GM23338 (cell line): ENCODE results near the gene RPH3AL.

Experiments used
- CREB1 ChIP-seq: fragments of 250-450 bp; sonication (Bioruptor Pico); IDR thresholded peaks from 2 replicates; pipeline ENCODE4 v1.5.0; 2020; ENCODE audit warnings: low read depth, mild to moderate bottlenecking, moderate library complexity
- EZH2 ChIP-seq: fragments of 200-600 bp; sonication (generic); IDR thresholded peaks from one replicate; pipeline ENCODE4 v1.8.0; 2017; ENCODE audit warnings: antibody characterized with exemption, mild to moderate bottlenecking, low read depth; ENCODE audit not compliant: unreplicated experiment
- EZH2phosphoT487 ChIP-seq: fragments of 200-600 bp; sonication (generic); IDR thresholded peaks from one replicate; pipeline ENCODE4 v1.8.1; 2018; ENCODE audit warnings: antibody characterized with exemption; ENCODE audit not compliant: unreplicated experiment
- JUNB ChIP-seq: IDR thresholded peaks from one replicate; pipeline ENCODE4 v1.6.1; 2016; ENCODE audit warnings: antibody characterized with exemption; ENCODE audit not compliant: unreplicated experiment
- POLR2AphosphoS5 ChIP-seq: IDR thresholded peaks from 2 replicates; pipeline ENCODE4 v1.6.1; 2016; ENCODE audit warnings: antibody characterized with exemption, low read depth
- ZNF114 ChIP-seq: fragments of 250-450 bp; sonication (Bioruptor Pico); IDR thresholded peaks from 2 replicates; pipeline ENCODE4 v1.5.0; 2020; ENCODE audit warnings: mild to moderate bottlenecking, moderate library complexity
- TF ChIP-seq, protein P1 (sequence below), 2 experiments: fragments of 200-600 bp in 1 of 2; sonication (generic) in 1 of 2; conservative IDR thresholded peaks; 2 replicates each; pipeline versions ENCODE4 v1.5.1 to v1.6.1; 2016 to 2017; ENCODE audit warnings: antibody characterized with exemption in 2 of 2, low read depth in 2 of 2, mild to moderate bottlenecking in 2 of 2, moderate library complexity in 1 of 2
- TF ChIP-seq, protein P2 (sequence below): IDR thresholded peaks from one replicate; pipeline ENCODE4 v1.6.1; 2018; ENCODE audit warnings: antibody characterized with exemption; ENCODE audit not compliant: unreplicated experiment

DNA sequence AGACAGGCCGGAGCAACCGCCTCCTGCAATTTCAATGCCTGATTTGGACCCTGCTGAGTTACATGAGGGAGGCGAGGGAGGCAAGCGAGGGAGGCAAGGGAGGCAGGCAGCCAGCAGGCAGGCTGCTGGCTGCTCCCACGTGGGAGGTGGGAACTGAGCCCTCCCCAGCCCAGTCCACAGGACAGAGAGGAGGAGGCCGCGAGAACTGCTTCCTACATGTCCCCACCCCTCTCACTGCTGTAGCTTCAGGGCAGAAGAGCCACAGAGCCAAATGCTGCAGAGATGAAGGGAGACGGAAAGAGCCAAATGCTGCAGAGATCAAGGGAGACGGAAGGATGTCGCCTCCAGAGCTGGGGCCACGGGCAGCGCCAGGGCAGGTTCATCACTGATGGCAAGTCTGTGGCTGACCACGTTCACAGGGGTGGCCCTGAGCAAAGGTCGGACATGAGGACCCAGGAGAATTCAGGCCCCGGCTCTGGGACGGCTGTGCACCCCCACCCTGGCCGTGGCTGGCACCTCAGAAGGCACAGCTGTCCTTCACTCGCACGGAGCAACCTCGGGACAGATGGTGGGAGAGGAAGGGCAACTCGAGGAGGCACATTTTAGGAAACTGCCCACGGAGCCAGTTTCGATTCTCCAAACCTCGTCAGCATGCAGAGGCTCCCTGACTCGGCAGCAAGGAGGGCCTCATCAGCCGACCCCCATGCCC lies 21.5 kb downstream of the RPH3AL start:
- TF ChIP-seq, protein P1, sequence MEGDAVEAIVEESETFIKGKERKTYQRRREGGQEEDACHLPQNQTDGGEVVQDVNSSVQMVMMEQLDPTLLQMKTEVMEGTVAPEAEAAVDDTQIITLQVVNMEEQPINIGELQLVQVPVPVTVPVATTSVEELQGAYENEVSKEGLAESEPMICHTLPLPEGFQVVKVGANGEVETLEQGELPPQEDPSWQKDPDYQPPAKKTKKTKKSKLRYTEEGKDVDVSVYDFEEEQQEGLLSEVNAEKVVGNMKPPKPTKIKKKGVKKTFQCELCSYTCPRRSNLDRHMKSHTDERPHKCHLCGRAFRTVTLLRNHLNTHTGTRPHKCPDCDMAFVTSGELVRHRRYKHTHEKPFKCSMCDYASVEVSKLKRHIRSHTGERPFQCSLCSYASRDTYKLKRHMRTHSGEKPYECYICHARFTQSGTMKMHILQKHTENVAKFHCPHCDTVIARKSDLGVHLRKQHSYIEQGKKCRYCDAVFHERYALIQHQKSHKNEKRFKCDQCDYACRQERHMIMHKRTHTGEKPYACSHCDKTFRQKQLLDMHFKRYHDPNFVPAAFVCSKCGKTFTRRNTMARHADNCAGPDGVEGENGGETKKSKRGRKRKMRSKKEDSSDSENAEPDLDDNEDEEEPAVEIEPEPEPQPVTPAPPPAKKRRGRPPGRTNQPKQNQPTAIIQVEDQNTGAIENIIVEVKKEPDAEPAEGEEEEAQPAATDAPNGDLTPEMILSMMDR (conservative IDR thresholded peaks at IDR 0.05; ENCODE audit: low read depth in 2 of 2): no peak
- no peak for TF ChIP-seq EZH2phosphoT487
- TF ChIP-seq EZH2: no peak
- no peak for TF ChIP-seq POLR2AphosphoS5
- TF ChIP-seq JUNB: no peak
- TF ChIP-seq, protein P2, sequence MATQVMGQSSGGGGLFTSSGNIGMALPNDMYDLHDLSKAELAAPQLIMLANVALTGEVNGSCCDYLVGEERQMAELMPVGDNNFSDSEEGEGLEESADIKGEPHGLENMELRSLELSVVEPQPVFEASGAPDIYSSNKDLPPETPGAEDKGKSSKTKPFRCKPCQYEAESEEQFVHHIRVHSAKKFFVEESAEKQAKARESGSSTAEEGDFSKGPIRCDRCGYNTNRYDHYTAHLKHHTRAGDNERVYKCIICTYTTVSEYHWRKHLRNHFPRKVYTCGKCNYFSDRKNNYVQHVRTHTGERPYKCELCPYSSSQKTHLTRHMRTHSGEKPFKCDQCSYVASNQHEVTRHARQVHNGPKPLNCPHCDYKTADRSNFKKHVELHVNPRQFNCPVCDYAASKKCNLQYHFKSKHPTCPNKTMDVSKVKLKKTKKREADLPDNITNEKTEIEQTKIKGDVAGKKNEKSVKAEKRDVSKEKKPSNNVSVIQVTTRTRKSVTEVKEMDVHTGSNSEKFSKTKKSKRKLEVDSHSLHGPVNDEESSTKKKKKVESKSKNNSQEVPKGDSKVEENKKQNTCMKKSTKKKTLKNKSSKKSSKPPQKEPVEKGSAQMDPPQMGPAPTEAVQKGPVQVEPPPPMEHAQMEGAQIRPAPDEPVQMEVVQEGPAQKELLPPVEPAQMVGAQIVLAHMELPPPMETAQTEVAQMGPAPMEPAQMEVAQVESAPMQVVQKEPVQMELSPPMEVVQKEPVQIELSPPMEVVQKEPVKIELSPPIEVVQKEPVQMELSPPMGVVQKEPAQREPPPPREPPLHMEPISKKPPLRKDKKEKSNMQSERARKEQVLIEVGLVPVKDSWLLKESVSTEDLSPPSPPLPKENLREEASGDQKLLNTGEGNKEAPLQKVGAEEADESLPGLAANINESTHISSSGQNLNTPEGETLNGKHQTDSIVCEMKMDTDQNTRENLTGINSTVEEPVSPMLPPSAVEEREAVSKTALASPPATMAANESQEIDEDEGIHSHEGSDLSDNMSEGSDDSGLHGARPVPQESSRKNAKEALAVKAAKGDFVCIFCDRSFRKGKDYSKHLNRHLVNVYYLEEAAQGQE: no peak
- TF ChIP-seq CREB1: no peak
- no peak for TF ChIP-seq ZNF114 (CRISPR knock-in tag)
